ENCODE results near the gene CA10. TPM values are rescaled to one million over a fixed set of nuclear protein-coding genes. Genes with fewer than 3 reads are reported as not detected.

The CA10 gene
- total and polyA plus RNA-seq, 9 of the 15 experiments (the other 6 are each of a cell fraction or from before 2014, with no cell fraction given), result not detected

DNA sequence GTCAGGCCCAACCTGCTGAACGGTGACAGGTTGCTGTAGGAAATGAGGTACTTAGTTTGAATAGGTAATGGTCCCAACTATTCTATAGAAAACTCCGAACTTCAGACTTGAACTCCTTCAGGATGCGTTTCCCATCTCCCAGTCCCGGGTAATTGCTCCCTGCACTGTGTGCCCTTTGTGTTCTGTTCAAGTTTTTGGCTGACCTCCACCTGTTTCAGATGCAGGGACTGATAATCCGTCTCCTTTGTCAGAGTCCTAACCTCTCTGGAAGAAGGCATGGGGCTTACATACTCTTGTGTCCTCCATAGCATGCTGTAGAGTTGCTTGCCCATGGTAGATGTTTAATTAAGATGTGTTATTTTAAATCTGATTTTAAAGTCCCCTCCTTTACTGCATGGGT lies 547.7 kb downstream of the CA10 start:
- BruUV-seq (replicated peaks), result no TSS peak
- Histone ChIP-seq H3K4me2 (ENCODE audit: insufficient read depth, low read length) (no peak overlapping the region), H3K36me3 (ENCODE audit: control insufficient read depth, insufficient read depth, low read length) (no peaks in the 10 kb centered on the region), H3K27ac (ENCODE audit: extremely low read depth, low read depth, low read length) (no peak overlapping the region), H3K9me3 (replicated peaks; ENCODE audit: control insufficient read depth, insufficient read depth, low read depth, low read length) (no peaks in the 10 kb centered on the region), H3K79me2 (ENCODE audit: control insufficient read depth, insufficient read depth, low read length) (no peaks in the 10 kb centered on the region), H4K20me1 (replicated peaks; ENCODE audit: control insufficient read depth, insufficient read depth, low read length) (no peaks in the 10 kb centered on the region), H2AFZ (ENCODE audit: low read depth, low read length) (no peak overlapping the region), H3K9ac (ENCODE audit: insufficient read depth in 1 of 2, low read depth in 2 of 2, low read length in 2 of 2) (no peak overlapping the region), H3K4me1 (replicated peaks in 1 of 2; ENCODE audit: control insufficient read depth in 2 of 2, insufficient read depth in 2 of 2, low read length in 2 of 2) (no peaks in the 10 kb centered on the region), H3K27me3 (ENCODE audit: control insufficient read depth in 2 of 2, insufficient read depth in 2 of 2, low read length in 2 of 2) (no peaks in the 10 kb centered on the region), H3K4me3 (no peak overlapping the region), H3K9me1 (ENCODE audit: control insufficient read depth, insufficient read depth, low read length) (no peaks in the 10 kb centered on the region)
- DNase-seq (ENCODE audit: extremely low read depth in 1 of 4, low spot score in 3 of 4) (no peak), ATAC-seq (no peak), FAIRE-seq (no peak)
- ChIA-PET POLR2A (no interaction called here), CTCF (ENCODE audit: low intra/inter-chr PET ratio) (no interaction called here)
- intact Hi-C loops (cut with micrococcal nuclease), result no loop called here
- WGBS (ENCODE audit: insufficient coverage, low coverage, missing lambda C conversion rate), result 0% methylated on average over 5 of the region's 5 CpGs
- in situ Hi-C loops (cut with MboI), result no loop called here
- TF ChIP-seq STAT5B (CRISPR knock-in tag; IDR thresholded peaks at IDR 0.05) (no peak), TFAM (CRISPR knock-in tag; conservative IDR thresholded peaks at IDR 0.05) (no peak), TRIM28 (IDR thresholded peaks at IDR 0.05) (no peak), U2AF2 (optimal IDR thresholded peaks at IDR 0.05; ENCODE audit: low read depth, low read length) (no peak), ZC3H4 (CRISPR knock-in tag; IDR thresholded peaks at IDR 0.05; ENCODE audit: borderline replicate concordance) (no peak), NR1H2 (CRISPR knock-in tag; IDR thresholded peaks at IDR 0.05) (no peak), ZNF274 (IDR thresholded peaks at IDR 0.05; ENCODE audit: borderline replicate concordance, low read depth, low read length) (no peak), ZNF77 (CRISPR knock-in tag; IDR thresholded peaks at IDR 0.05) (no peak), KAT2B (IDR thresholded peaks at IDR 0.05; ENCODE audit: low read depth, low read length) (no peak), KLF1 (tag; IDR thresholded peaks at IDR 0.05) (no peak)
- TF ChIP-seq, protein P1, sequence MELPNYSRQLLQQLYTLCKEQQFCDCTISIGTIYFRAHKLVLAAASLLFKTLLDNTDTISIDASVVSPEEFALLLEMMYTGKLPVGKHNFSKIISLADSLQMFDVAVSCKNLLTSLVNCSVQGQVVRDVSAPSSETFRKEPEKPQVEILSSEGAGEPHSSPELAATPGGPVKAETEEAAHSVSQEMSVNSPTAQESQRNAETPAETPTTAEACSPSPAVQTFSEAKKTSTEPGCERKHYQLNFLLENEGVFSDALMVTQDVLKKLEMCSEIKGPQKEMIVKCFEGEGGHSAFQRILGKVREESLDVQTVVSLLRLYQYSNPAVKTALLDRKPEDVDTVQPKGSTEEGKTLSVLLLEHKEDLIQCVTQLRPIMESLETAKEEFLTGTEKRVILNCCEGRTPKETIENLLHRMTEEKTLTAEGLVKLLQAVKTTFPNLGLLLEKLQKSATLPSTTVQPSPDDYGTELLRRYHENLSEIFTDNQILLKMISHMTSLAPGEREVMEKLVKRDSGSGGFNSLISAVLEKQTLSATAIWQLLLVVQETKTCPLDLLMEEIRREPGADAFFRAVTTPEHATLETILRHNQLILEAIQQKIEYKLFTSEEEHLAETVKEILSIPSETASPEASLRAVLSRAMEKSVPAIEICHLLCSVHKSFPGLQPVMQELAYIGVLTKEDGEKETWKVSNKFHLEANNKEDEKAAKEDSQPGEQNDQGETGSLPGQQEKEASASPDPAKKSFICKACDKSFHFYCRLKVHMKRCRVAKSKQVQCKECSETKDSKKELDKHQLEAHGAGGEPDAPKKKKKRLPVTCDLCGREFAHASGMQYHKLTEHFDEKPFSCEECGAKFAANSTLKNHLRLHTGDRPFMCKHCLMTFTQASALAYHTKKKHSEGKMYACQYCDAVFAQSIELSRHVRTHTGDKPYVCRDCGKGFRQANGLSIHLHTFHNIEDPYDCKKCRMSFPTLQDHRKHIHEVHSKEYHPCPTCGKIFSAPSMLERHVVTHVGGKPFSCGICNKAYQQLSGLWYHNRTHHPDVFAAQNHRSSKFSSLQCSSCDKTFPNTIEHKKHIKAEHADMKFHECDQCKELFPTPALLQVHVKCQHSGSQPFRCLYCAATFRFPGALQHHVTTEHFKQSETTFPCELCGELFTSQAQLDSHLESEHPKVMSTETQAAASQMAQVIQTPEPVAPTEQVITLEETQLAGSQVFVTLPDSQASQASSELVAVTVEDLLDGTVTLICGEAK (IDR thresholded peaks at IDR 0.05), result no peak
- TF ChIP-seq, protein P1 (CRISPR knock-in tag; IDR thresholded peaks at IDR 0.05), result no peak
- TF ChIP-seq, protein P2, sequence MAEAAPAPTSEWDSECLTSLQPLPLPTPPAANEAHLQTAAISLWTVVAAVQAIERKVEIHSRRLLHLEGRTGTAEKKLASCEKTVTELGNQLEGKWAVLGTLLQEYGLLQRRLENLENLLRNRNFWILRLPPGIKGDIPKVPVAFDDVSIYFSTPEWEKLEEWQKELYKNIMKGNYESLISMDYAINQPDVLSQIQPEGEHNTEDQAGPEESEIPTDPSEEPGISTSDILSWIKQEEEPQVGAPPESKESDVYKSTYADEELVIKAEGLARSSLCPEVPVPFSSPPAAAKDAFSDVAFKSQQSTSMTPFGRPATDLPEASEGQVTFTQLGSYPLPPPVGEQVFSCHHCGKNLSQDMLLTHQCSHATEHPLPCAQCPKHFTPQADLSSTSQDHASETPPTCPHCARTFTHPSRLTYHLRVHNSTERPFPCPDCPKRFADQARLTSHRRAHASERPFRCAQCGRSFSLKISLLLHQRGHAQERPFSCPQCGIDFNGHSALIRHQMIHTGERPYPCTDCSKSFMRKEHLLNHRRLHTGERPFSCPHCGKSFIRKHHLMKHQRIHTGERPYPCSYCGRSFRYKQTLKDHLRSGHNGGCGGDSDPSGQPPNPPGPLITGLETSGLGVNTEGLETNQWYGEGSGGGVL (CRISPR knock-in tag; IDR thresholded peaks at IDR 0.05), result no peak

Measured in K562 (cell line).